OCI-LY3 (cell line): ENCODE data around the gene ST6GAL2.

Experiments
- H2AFZ ChIP-seq: fragments of 200-600, 300-600 bp; shearing (Covaris generic); 2 replicates; pipeline ENCODE4 v1.6.0; 2014; ENCODE audit warnings: antibody characterized with exemption, low read depth, low read length
- H3K27ac ChIP-seq: fragments of 200-600, 300-600 bp; sonication (generic); 2 replicates; pipeline ENCODE4 v1.5.1; 2014; ENCODE audit warnings: mild to moderate bottlenecking, low read length, moderate library complexity, mixed read lengths
- H3K27me3 ChIP-seq: fragments of 200-600, 300-600 bp; sonication (generic); 2 replicates; pipeline ENCODE4 v1.6.1; 2014; ENCODE audit warnings: low read depth, low read length, mixed read lengths
- H3K36me3 ChIP-seq: fragments of 200-600, 300-600 bp; sonication (generic); replicated peaks from 2 replicates; pipeline ENCODE3; 2014; ENCODE audit warnings: low read depth, low read length, mixed read lengths
- H3K4me1 ChIP-seq: fragments of 300-600, 200-600 bp; sonication (generic); 2 replicates; pipeline ENCODE4 v1.6.1; 2014; ENCODE audit warnings: low read length, mixed read lengths
- H3K4me2 ChIP-seq: fragments of 200-600, 300-600 bp; sonication (generic); 2 replicates; pipeline ENCODE4 v1.6.1; 2014; ENCODE audit warnings: low read length, mixed read lengths
- H3K4me3 ChIP-seq: fragments of 300-600, 200-600 bp; sonication (generic); 2 replicates; pipeline ENCODE4 v1.5.1; 2014; ENCODE audit warnings: antibody characterized with exemption, mild to moderate bottlenecking, low read length, moderate library complexity
- H3K79me2 ChIP-seq: fragments of 300-600, 200-600 bp; shearing (Covaris generic); 2 replicates; pipeline ENCODE4 v1.6.1; 2014; ENCODE audit warnings: mild to moderate bottlenecking, low read length, mixed read lengths
- H3K9ac ChIP-seq: fragments of 300-600, 200-600 bp; shearing (Covaris generic); 2 replicates; pipeline ENCODE4 v1.6.0; 2014; ENCODE audit warnings: mild to moderate bottlenecking, low read length, moderate library complexity
- H3K9me3 ChIP-seq: fragments of 200-600, 300-600 bp; shearing (Covaris generic); 2 replicates; pipeline ENCODE4 v1.6.1; 2014; ENCODE audit warnings: low read length, mixed read lengths; ENCODE audit not compliant: insufficient read depth
- H4K20me1 ChIP-seq: fragments of 200-600, 300-600 bp; sonication (generic); 2 replicates; pipeline ENCODE4 v1.6.1; 2016; ENCODE audit warnings: low read length, mixed read lengths; ENCODE audit not compliant: insufficient read depth
- EZH2phosphoT487 ChIP-seq: fragments of 200-600 bp; shearing (Covaris generic); IDR thresholded peaks from 2 replicates; pipeline ENCODE4 v1.6.1; 2018; ENCODE audit warnings: antibody characterized with exemption, mixed run types, low read depth
- TF ChIP-seq, protein P1 (sequence below): fragments of 200-600, 300-600 bp; sonication (generic); IDR thresholded peaks from 2 replicates; pipeline ENCODE4 v1.5.1; 2014; ENCODE audit warnings: antibody characterized with exemption, low read length, low read depth

ST6GAL2 gene

DNA sequence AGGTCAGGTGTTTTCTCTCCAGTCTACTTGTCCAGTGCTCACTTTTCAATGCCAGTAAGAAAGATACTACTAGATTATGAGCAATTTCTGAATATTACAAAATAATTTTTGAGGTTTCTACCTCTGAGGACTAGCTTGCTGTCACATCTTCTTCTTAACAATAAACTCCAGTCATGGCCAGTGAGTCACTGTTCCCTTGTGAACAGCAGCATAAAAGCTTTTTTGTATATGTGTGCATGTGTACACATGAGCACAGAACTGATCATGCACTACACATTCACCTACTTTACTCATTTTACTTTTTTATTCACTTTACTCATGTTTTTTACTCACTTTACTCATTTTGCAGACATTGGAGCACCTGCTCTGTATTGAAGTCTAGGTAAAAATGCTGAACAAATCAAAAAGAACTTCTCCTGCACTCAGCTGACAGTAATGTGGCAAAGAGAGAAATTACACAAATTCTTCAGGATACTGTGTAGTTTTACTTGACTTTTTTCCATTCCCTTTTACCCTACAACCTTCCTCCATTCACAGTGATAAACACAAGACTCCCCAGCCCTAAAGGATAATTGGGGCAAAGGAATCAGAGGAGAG is 28.0 kb downstream of the ST6GAL2 start:
- no peak overlapping the region for H2AFZ ChIP-seq
- no peak for TF ChIP-seq EZH2phosphoT487
- TF ChIP-seq, protein P1, sequence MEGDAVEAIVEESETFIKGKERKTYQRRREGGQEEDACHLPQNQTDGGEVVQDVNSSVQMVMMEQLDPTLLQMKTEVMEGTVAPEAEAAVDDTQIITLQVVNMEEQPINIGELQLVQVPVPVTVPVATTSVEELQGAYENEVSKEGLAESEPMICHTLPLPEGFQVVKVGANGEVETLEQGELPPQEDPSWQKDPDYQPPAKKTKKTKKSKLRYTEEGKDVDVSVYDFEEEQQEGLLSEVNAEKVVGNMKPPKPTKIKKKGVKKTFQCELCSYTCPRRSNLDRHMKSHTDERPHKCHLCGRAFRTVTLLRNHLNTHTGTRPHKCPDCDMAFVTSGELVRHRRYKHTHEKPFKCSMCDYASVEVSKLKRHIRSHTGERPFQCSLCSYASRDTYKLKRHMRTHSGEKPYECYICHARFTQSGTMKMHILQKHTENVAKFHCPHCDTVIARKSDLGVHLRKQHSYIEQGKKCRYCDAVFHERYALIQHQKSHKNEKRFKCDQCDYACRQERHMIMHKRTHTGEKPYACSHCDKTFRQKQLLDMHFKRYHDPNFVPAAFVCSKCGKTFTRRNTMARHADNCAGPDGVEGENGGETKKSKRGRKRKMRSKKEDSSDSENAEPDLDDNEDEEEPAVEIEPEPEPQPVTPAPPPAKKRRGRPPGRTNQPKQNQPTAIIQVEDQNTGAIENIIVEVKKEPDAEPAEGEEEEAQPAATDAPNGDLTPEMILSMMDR = no peak

DNA sequence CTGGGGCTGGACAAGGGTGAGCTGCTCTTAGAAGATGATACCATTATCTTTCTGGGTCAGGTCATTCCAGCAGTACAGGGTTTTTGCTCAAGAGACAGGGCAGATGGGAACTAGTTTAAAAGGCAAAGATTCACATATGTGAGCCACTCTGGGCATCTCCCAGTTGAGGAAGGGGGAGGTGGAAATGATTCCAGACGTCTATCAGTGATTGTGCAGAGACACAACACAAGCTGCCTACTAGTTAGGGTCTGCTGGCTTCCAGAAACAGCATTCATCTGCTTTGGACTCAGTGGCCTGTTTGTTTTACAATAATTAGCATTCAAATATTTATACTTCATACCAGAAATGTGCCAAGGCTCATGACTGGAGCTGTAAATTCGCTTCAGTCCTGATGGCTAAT is 32.3 kb downstream of the ST6GAL2 start:
- Histone ChIP-seq H3K4me1 (no peaks in the 10 kb centered on the region), H3K9me3 (no peaks in the 10 kb centered on the region), H4K20me1 (no peaks in the 10 kb centered on the region), H3K79me2 (no peaks in the 10 kb centered on the region), H3K27ac (no peak overlapping the region), H3K4me3 (no peak overlapping the region), H3K36me3 (no peaks in the 10 kb centered on the region), H3K4me2 (no peak overlapping the region), H2AFZ (no peak overlapping the region), H3K27me3 (no peaks in the 10 kb centered on the region), H3K9ac (no peak overlapping the region)
- no peak for TF ChIP-seq EZH2phosphoT487
- TF ChIP-seq, protein P1 = no peak

More for the DNA sequence above, 28.0 kb downstream of the ST6GAL2 start:
- H3K27ac ChIP-seq = no peak overlapping the region
- H3K27me3 ChIP-seq = no peaks in the 10 kb centered on the region; the same call in 1 of the 2 replicates
- H3K79me2 ChIP-seq = no peaks in the 10 kb centered on the region
- no peaks in the 10 kb centered on the region for H3K9me3 ChIP-seq
- no peaks in the 10 kb centered on the region for H3K36me3 ChIP-seq
- no peak overlapping the region for H3K4me2 ChIP-seq
- H3K4me1 ChIP-seq = no peaks in the 10 kb centered on the region
- no peaks in the 10 kb centered on the region for H4K20me1 ChIP-seq
- no peak overlapping the region for H3K4me3 ChIP-seq
- no peak overlapping the region for H3K9ac ChIP-seq

GRCh38 chr2:106851881-106852501 is 34.0 kb downstream of the ST6GAL2 start:
- Histone ChIP-seq H3K4me1 (no peaks in the 10 kb centered on the region), H4K20me1 (no peaks in the 10 kb centered on the region), H3K27ac (no peak overlapping the region), H3K79me2 (no peaks in the 10 kb centered on the region), H3K9ac (no peak overlapping the region), H3K9me3 (no peaks in the 10 kb centered on the region), H3K27me3 (no peaks in the 10 kb centered on the region), H3K4me2 (no peak overlapping the region), H2AFZ (no peak overlapping the region), H3K4me3 (no peak overlapping the region), H3K36me3 (no peaks in the 10 kb centered on the region)
- TF ChIP-seq EZH2phosphoT487 = no peak
- TF ChIP-seq, protein P1 = no peak

- H2AFZ ChIP-seq = no peak overlapping the region
- H3K9ac ChIP-seq = no peak overlapping the region
- H3K4me2 ChIP-seq = no peak overlapping the region
- no peaks in the 10 kb centered on the region for H3K4me1 ChIP-seq
- H3K27ac ChIP-seq = no peak overlapping the region
- H3K4me3 ChIP-seq = no peak overlapping the region
- H4K20me1 ChIP-seq = no peaks in the 10 kb centered on the region
- H3K27me3 ChIP-seq = no peaks in the 10 kb centered on the region
- H3K9me3 ChIP-seq = no peaks in the 10 kb centered on the region
- no peaks in the 10 kb centered on the region for H3K79me2 ChIP-seq
- no peaks in the 10 kb centered on the region for H3K36me3 ChIP-seq
- TF ChIP-seq EZH2phosphoT487 = no peak
- TF ChIP-seq, protein P1 = no peak
Measured at GRCh38 chr2:106851087-106851874, 34.7 kb downstream of the ST6GAL2 start.
